ENCODE data around the gene MSRB3. TPM values are rescaled to one million over a fixed set of nuclear protein-coding genes. Genes with fewer than 3 reads are reported as not detected.

The MSRB3 gene
- polyA plus RNA-seq, 3 donors: 18.5 to 20.4 (median 19.4) TPM

DNA sequence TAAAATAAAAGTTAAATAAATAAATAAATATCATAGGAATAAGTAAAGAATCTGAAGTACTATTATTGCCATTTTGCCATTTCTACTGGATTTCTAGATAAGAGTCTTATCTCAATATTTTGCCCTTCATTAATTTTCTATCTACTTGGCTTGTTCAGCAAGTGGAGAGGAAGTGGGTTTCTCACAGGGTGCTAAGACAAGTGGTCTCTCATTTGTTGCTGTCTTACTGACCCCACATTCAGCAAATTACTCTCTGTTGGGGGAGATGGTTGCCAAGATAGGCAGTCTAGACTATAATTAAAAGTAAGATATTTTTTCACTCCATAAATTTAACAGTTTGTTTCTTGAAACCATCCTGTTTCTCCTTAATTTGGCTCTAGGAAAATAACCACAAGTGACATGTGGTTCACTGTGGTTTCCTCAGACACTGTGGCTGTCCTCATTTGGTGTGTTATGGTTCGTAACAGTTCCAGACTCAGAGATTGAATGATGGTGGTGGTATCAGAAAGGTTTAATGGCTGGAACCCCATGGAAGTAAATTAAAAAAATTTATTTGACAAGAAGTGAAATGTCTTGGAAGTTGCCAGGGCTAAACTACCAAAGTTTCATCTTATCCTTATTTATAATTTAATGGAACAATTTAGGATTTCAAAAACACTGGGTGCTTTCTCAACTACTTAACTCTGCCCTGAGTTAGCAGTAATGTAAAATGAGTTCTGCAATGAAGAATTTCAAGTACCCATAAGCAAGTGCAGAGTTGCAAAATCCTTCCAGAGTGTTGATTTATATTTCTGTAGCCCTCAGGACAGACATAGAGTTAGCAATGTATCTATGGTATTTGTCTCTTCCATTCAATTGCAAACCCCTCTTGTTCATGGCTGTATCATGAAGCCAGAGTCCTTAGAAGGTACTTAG lies 214.8 kb downstream of the MSRB3 start:
- DNase-seq: no peak

- DNase-seq: no peak
These were observed 215.4 kb downstream of the MSRB3 start for GRCh38 chr12:65493913-65494245.

- DNase-seq: peak; percentile 66
These were observed 216.1 kb downstream of the MSRB3 start for GRCh38 chr12:65494537-65494936.

DNA sequence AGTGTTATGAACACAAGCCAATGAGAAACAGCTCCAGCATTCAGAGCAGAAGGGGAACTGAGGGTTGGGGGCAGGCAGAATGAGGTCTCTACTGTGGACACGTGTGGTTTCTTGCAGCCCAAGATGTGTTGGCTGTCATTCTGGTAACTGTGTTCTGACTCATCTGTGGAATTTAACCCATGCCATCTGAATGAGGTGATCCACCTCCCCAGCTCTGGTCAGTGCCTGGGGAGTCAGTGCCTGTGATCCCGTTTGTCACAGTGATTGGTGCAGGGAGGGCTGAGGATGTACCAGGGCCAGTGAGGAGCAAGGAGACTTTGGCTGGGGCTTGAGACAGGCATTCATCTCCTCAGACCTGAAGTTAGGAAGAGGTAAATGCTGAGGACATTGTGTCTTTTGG lies 216.8 kb downstream of the MSRB3 start:
- DNase-seq: no peak

GRCh38 chr12:65496617-65497016 lies 218.1 kb downstream of the MSRB3 start:
- no peak for DNase-seq

- DNase-seq: no peak
These were observed 219.2 kb downstream of the MSRB3 start for GRCh38 chr12:65497660-65498059.

DNA sequence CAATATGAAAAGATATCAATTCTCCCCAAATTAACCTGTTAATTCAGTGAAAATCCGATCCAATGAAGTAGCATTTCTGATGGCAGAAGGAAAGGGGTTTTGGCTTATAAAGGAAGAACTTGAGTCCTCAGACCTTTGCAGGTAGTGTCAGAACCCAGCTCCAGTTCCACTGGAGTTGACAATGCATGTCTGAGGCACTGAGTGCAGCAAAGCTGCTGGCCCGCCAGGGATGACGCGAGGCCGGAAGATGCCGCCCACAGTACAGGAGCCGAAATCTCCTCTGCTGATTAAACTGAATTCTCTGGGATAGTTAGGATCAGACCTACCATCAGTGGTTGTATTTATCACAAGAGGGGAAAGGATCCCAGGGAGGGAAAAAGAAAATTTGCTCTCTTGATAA lies 220.7 kb downstream of the MSRB3 start:
- no peak for DNase-seq

- DNase-seq: no peak
These were observed 221.8 kb downstream of the MSRB3 start for GRCh38 chr12:65500091-65500900.

- DNase-seq: no peak
These were observed 222.7 kb downstream of the MSRB3 start for GRCh38 chr12:65501093-65501621.

- DNase-seq: no peak
These were observed 223.5 kb downstream of the MSRB3 start for GRCh38 chr12:65501935-65502334.

- no peak for DNase-seq
These were observed 225.9 kb downstream of the MSRB3 start for GRCh38 chr12:65504417-65504816.

- DNase-seq: peak; percentile 58
These were observed 227.1 kb downstream of the MSRB3 start for GRCh38 chr12:65505386-65506121.

DNA sequence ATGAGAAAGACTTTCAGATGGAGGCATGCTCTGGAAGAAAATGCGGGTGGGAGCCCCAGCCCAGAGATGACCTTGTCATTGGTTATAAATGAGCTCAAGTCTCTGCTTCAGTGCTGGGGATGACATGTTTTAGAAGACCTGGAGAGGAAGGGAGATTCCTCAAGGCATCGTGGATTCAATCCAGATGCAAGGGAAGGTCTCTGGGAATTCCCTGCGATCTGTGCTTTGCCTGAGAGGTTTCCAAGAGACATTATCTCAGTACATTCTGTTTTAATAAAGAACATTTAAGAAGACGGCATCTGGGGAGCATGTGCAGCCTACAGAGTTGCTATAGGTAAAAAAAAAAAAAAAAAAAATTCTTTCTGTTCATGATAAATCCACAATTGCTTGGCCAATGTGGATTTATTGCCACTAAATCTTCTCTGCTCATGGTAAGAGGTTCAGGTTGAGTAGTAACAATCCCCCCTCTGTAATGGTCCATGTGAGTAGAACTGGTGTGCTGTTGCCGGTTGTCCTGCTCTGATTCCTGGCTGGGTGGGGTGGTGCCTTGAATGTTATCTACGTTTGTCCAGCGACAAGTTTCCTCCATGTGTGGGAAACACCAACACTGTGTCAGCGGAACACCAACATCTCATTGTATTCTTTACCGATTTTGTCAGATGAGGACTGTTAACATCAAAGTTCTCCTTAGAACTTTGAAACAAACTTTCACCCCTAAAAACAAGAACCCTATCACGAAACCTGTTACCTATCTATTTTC lies 230.0 kb downstream of the MSRB3 start:
- DNase-seq: no peak

DNA sequence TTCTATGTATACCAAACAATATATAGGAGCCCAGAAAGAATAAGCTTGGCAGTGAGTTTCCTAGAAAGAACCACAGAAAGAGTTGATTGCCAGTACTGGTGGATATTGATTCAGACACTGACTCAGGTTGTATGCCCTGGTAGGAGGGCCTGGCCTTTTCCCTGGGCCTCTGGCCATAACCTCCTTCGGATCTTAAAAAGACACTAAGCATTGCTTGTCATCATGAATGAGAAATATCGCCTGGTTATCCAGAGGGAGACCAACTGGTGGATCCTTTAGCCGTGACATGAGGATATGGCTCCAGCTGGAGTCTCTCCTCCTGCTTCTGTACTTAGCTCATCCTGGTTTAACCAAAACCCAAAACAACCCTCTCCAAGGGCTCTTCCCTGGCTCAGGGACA lies 231.5 kb downstream of the MSRB3 start:
- DNase-seq: peak; percentile 42

GRCh38 chr12:65510584-65511050 lies 232.1 kb downstream of the MSRB3 start:
- peak; percentile 79 for DNase-seq

- peak; percentile 44 for DNase-seq
These were observed 232.8 kb downstream of the MSRB3 start for GRCh38 chr12:65511134-65511834.

DNA sequence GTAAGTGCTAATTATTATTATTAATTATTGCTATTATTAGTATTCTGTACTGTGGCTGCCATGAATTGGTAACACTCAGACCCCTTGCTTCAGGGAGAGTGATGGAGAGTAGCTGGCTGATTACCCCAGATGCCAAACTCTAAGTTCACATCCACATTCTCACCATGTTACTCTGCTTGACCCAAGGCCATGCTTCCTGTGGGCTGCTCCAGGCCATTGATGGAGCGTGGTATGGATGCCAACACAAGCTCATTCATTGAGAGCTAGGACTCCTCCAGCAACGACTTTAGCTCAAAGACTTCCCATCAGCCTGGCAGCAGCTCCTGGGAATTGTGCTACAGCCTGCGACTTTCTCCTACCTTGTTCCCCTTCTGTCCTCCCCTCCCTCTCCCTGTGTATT lies 233.4 kb downstream of the MSRB3 start:
- DNase-seq: no peak

Data from renal pelvis (tissue), 4 donors.